Mesenchymal stem cell (in vitro differentiated cells and primary cell): ENCODE measurements around the gene POU5F1. TPM values are rescaled to one million over a fixed set of nuclear protein-coding genes. Genes with fewer than 3 reads are reported as not detected.

Experiments used
- small RNA-seq: library from polyadenylated mRNA; stranded (forward); fragments of <200 nt; extraction: miRNeasy Mini kit (QIAGEN cat#:217004); gene quantifications from one replicate; pipeline ENCODE3, GENCODE V24; 2013; ENCODE audit warnings: low read depth

Gene POU5F1

Small RNAs within 50 kb of the gene (small RNA-seq; reads per million reads assigned to genes)
- not detected for gene POLR2LP1
